ENCODE data around the gene NOP14. TPM values are rescaled to one million over a fixed set of nuclear protein-coding genes. Genes with fewer than 3 reads are reported as not detected.

Gene NOP14
- polyA plus RNA-seq, 2 of the 4 experiments (the other 2 are of a cell fraction), result 18.9 to 30.2 TPM

DNA sequence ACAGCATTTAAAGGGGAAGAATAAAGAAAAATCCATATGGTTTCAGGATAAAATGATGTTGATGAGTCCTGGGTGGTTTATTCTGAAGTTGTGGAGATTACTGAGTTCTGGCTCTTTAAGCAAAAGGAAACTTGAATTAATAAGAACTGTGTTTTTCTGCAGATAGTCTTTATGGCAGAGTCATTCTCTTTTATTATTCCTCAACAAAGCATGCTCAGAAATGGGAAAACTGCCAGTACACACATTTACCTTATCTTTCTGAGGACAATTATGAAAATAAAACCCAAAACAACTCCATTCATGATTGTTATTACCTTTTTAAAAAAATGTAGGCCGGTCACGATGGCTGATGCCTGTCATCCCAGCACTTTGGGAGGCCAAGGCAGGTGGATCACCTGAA is 61.1 kb downstream of the NOP14 start:
- WGBS (ENCODE audit: missing lambda C conversion rate), result 100% methylated on average over 2 of the region's 2 CpGs
- CTCF ChIA-PET, result no interaction called here

GRCh38 chr4:2901186-2901585 is 62.0 kb downstream of the NOP14 start:
- Histone ChIP-seq H3K27ac (no peak overlapping the region), H3K4me2 (no peak overlapping the region), H3K9me3 (no peaks in the 10 kb centered on the region), H3K4me1 (peaks cover 6% of the 10 kb centered on the region; the same call in 1 of the 3 replicates), H3K4me3 (no peak overlapping the region)
- FAIRE-seq, result no peak
- no peak for ATAC-seq
- 100% methylated on average over 1 of the region's 3 CpGs for WGBS (ENCODE audit: missing lambda C conversion rate)
- CTCF ChIA-PET, result interaction anchor here (1.2 kb wide), 1 partner anchor 10 kb away, joined by 3 read pairs; no protein-coding TSS in a partner anchor
- POLR2A ChIA-PET, result no interaction called here
- DNase-seq (ENCODE audit: low read depth in 1 of 2, low spot score in 1 of 2), result no peak
- no peak for TF ChIP-seq ESRRA (IDR thresholded peaks at IDR 0.05; ENCODE audit: borderline replicate concordance, low read length)
- no peak for TF ChIP-seq CBX8 (IDR thresholded peaks at IDR 0.05)
- TF ChIP-seq GATA3 (IDR thresholded peaks at IDR 0.05; ENCODE audit: borderline replicate concordance), result no peak

More for the DNA sequence above, 61.1 kb downstream of the NOP14 start:
- FAIRE-seq (no peak), DNase-seq (ENCODE audit: low read depth in 1 of 2, low spot score in 1 of 2) (no peak), ATAC-seq (no peak)
- POLR2A ChIA-PET, result no interaction called here
- Histone ChIP-seq H3K27ac (no peak overlapping the region), H3K4me1 (peaks cover 6% of the 10 kb centered on the region; the same call in 1 of the 3 replicates), H3K9me3 (no peaks in the 10 kb centered on the region), H3K4me2 (no peak overlapping the region), H3K4me3 (no peak overlapping the region)
- TF ChIP-seq CEBPB (IDR thresholded peaks at IDR 0.05), result no peak
- TF ChIP-seq, protein P1, sequence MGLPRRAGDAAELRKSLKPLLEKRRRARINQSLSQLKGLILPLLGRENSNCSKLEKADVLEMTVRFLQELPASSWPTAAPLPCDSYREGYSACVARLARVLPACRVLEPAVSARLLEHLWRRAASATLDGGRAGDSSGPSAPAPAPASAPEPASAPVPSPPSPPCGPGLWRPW (IDR thresholded peaks at IDR 0.05), result no peak
- TF ChIP-seq FOXS1 (CRISPR knock-in tag; IDR thresholded peaks at IDR 0.05), result no peak
- TF ChIP-seq NFE2L2 (conservative IDR thresholded peaks at IDR 0.05; ENCODE audit: low read length), result no peak

DNA sequence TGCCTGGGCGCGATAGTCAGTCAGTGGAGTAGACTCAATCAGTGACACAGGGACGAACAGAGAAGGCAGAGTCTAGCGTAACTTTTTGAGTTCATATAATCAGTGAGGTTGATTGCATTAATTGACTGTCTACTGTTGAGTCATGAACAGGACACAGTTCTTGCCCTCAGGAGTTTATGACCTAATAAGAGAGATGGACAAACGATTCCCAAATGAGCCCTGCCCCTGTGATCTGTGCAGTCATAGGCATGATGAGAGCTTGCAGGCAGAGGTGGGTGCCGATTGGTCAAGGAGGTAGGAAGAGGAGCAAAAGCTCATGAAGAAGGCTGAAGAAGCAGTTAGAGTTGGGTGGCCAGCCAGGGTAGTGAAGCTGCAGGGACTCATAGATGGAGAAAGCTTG is 62.5 kb downstream of the NOP14 start:
- H3K27ac ChIP-seq, result no peak overlapping the region
- H3K4me3 ChIP-seq, result no peak overlapping the region
- H3K4me1 ChIP-seq, result peaks cover 6% of the 10 kb centered on the region; the same call in 1 of the 3 replicates
- CTCF ChIA-PET, result interaction anchor here (1.2 kb wide), 1 partner anchor 11 kb away, joined by 3 read pairs; no protein-coding TSS in a partner anchor
- no peak overlapping the region for H3K4me2 ChIP-seq
- FAIRE-seq, result no peak
- WGBS (ENCODE audit: missing lambda C conversion rate), result 89% methylated on average over 6 of the region's 6 CpGs
- H3K9me3 ChIP-seq, result no peaks in the 10 kb centered on the region
- no peak for ATAC-seq
- TF ChIP-seq HEYL (CRISPR knock-in tag; IDR thresholded peaks at IDR 0.05) (no peak), KDM1A (IDR thresholded peaks at IDR 0.05; ENCODE audit: low read depth) (no peak), CHD2 (IDR thresholded peaks at IDR 0.05; ENCODE audit: low read length, partially characterized antibody) (no peak), FOSL2 (IDR thresholded peaks at IDR 0.05) (no peak), FOSL2 (CRISPR knock-in tag; IDR thresholded peaks at IDR 0.05) (no peak), CHD4 (IDR thresholded peaks at IDR 0.05; ENCODE audit: borderline replicate concordance) (no peak), POLR2A (IDR thresholded peaks at IDR 0.05; ENCODE audit: low read length) (no peak), KDM5A (IDR thresholded peaks at IDR 0.05) (no peak), MYC (IDR thresholded peaks at IDR 0.05; ENCODE audit: borderline replicate concordance, low read length) (no peak), JUNB (IDR thresholded peaks at IDR 0.05) (no peak), CBX2 (IDR thresholded peaks at IDR 0.05; ENCODE audit: borderline replicate concordance, low read depth) (no peak), NR3C1 (IDR thresholded peaks at IDR 0.05) (no peak), HOXA7 (CRISPR knock-in tag; IDR thresholded peaks at IDR 0.05) (no peak), CBX8 (IDR thresholded peaks at IDR 0.05) (no peak), ZC3H11A (IDR thresholded peaks at IDR 0.05) (no peak), HOXB13 (CRISPR knock-in tag; IDR thresholded peaks at IDR 0.05; ENCODE audit: low read depth) (no peak)
- POLR2A ChIA-PET, result no interaction called here
- DNase-seq (ENCODE audit: low read depth in 1 of 2, low spot score in 1 of 2), result no peak

DNA sequence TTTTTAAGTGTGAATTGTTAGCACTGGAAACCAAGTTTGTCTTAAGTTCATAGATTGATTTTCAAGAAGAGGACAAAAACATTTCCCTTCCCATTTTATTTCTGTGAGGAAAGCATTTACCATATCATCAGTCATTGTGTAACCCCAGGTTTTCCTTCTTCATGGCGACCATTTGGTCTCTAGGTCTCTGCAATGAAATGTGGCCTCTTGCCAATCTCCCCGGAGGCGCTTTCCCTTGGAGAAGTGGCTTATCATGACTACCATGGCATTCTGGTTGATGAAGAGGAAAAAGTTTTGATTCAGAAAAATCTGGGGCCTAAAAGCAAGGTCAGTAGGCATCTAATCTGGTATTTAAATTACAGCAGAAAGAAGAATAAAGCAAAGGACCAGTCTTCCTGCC is 65.2 kb downstream of the NOP14 start:
- Histone ChIP-seq H3K27ac (no peak overlapping the region), H3K4me1 (peaks cover 6% of the 10 kb centered on the region; the same call in 1 of the 3 replicates), H3K9me3 (no peaks in the 10 kb centered on the region), H3K4me3 (no peak overlapping the region), H3K4me2 (no peak overlapping the region)
- ChIA-PET CTCF (no interaction called here), POLR2A (no interaction called here)
- 93% methylated on average over 3 of the region's 3 CpGs for WGBS (ENCODE audit: missing lambda C conversion rate)
- FAIRE-seq, result no peak
- DNase-seq (ENCODE audit: low read depth in 1 of 2, low spot score in 1 of 2), result no peak
- no peak for ATAC-seq
- TF ChIP-seq CHD4 (IDR thresholded peaks at IDR 0.05; ENCODE audit: borderline replicate concordance), result no peak
- no peak for TF ChIP-seq POLR2AphosphoS2 (conservative IDR thresholded peaks at IDR 0.05; ENCODE audit: low read length)
- no peak for TF ChIP-seq SREBF2 (IDR thresholded peaks at IDR 0.05)
- no peak for TF ChIP-seq SMC3 (IDR thresholded peaks at IDR 0.05)
- no peak for TF ChIP-seq RNF2 (IDR thresholded peaks at IDR 0.05; ENCODE audit: borderline replicate concordance, low read depth)
- no peak for TF ChIP-seq HOXB13 (CRISPR knock-in tag; IDR thresholded peaks at IDR 0.05; ENCODE audit: low read depth)
- no peak for TF ChIP-seq CBX2 (IDR thresholded peaks at IDR 0.05; ENCODE audit: borderline replicate concordance, low read depth)
- TF ChIP-seq TFCP2L1 (CRISPR knock-in tag; IDR thresholded peaks at IDR 0.05), result no peak
- TF ChIP-seq, protein P2, sequence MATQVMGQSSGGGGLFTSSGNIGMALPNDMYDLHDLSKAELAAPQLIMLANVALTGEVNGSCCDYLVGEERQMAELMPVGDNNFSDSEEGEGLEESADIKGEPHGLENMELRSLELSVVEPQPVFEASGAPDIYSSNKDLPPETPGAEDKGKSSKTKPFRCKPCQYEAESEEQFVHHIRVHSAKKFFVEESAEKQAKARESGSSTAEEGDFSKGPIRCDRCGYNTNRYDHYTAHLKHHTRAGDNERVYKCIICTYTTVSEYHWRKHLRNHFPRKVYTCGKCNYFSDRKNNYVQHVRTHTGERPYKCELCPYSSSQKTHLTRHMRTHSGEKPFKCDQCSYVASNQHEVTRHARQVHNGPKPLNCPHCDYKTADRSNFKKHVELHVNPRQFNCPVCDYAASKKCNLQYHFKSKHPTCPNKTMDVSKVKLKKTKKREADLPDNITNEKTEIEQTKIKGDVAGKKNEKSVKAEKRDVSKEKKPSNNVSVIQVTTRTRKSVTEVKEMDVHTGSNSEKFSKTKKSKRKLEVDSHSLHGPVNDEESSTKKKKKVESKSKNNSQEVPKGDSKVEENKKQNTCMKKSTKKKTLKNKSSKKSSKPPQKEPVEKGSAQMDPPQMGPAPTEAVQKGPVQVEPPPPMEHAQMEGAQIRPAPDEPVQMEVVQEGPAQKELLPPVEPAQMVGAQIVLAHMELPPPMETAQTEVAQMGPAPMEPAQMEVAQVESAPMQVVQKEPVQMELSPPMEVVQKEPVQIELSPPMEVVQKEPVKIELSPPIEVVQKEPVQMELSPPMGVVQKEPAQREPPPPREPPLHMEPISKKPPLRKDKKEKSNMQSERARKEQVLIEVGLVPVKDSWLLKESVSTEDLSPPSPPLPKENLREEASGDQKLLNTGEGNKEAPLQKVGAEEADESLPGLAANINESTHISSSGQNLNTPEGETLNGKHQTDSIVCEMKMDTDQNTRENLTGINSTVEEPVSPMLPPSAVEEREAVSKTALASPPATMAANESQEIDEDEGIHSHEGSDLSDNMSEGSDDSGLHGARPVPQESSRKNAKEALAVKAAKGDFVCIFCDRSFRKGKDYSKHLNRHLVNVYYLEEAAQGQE (IDR thresholded peaks at IDR 0.05), result no peak
- no peak for TF ChIP-seq FOSB (CRISPR knock-in tag; IDR thresholded peaks at IDR 0.05)

Measured in A549 (cell line).